T-helper 1 cell (primary cell): Measurements from ENCODE around the gene CFAP73.

ENCODE experiments used
- DNase-seq, 5 donors: peaks; one replicate each; pipeline ENCODE4 v3.0.0-alpha.2; 2012 to 2020

CFAP73 gene

GRCh38 chr12:113167868-113168267 is 18.3 kb downstream of the CFAP73 start:
- no peak for DNase-seq

- no peak for DNase-seq
Measured at GRCh38 chr12:113169697-113170096, 20.2 kb downstream of the CFAP73 start.

- DNase-seq, result no peak
Measured at GRCh38 chr12:113170457-113170856, 20.9 kb downstream of the CFAP73 start.

- DNase-seq, result no peak
Measured at GRCh38 chr12:113170926-113171325, 21.4 kb downstream of the CFAP73 start.

- DNase-seq, result no peak
Measured at GRCh38 chr12:113171543-113171942, 22.0 kb downstream of the CFAP73 start.

GRCh38 chr12:113172185-113172584 is 22.7 kb downstream of the CFAP73 start:
- no peak for DNase-seq

- DNase-seq, result no peak
Measured at GRCh38 chr12:113173081-113173698, 23.7 kb downstream of the CFAP73 start.

- peak; percentile 48 to 75 (median 60) for DNase-seq
Measured at GRCh38 chr12:113174461-113175384, 25.2 kb downstream of the CFAP73 start.

- no peak for DNase-seq
Measured at GRCh38 chr12:113179023-113179422, 29.5 kb downstream of the CFAP73 start.

- no peak for DNase-seq
Measured at GRCh38 chr12:113180333-113180732, 30.8 kb downstream of the CFAP73 start.

GRCh38 chr12:113181975-113182374 is 32.5 kb downstream of the CFAP73 start:
- DNase-seq, result no peak

GRCh38 chr12:113183030-113183589 is 33.6 kb downstream of the CFAP73 start:
- no peak for DNase-seq

GRCh38 chr12:113184098-113184899 is 34.8 kb downstream of the CFAP73 start:
- no peak for DNase-seq

- peak; percentile 73 to 90 (median 81) for DNase-seq
Measured at GRCh38 chr12:113184900-113185179, 35.3 kb downstream of the CFAP73 start.

- DNase-seq, result peak; percentile 63 to 79 (median 73)
Measured at GRCh38 chr12:113185180-113186032, 35.9 kb downstream of the CFAP73 start, which contains the start of the genes DDX54 and RITA1. Gene DDX54, minus strand, starts transcription at chr12:113185478. Its CDS starts 27 bp downstream, at chr12:113185451. Gene RITA1, plus strand, starts transcription at chr12:113185721. Its CDS starts 1,026 bp downstream, at chr12:113186747.

GRCh38 chr12:113186033-113186365 is 36.5 kb downstream of the CFAP73 start:
- no peak for DNase-seq

GRCh38 chr12:113186666-113187325 is 37.3 kb downstream of the CFAP73 start:
- DNase-seq, result no peak

GRCh38 chr12:113189361-113189760 is 39.8 kb downstream of the CFAP73 start:
- DNase-seq, result no peak

GRCh38 chr12:113190761-113191160 is 41.2 kb downstream of the CFAP73 start:
- no peak for DNase-seq

GRCh38 chr12:113191227-113191626 is 41.7 kb downstream of the CFAP73 start:
- DNase-seq, result no peak

GRCh38 chr12:113194971-113195391 is 45.5 kb downstream of the CFAP73 start:
- no peak for DNase-seq
